BLaER1 treated with 17β-estradiol and CSF1 and Interleukin-3, amounts not matched to agents 10 nM and 100 nM (cell line): ENCODE results near the gene TNS1.
A peak's percentile ranks its signal among the peaks of the same experiment; 100 is the strongest.
"Not testable (repeated sequence)": the region's sequence is repeated elsewhere in the genome, so short reads cannot be mapped to it uniquely, and the experiment has no call there.

Source experiments
- H3K27ac ChIP-seq, 11 experiments: shearing (Covaris generic); formaldehyde crosslinking; 2 replicates each; pipeline ENCODE4 v1.8.1; 2022
- H3K27me3 ChIP-seq, 11 experiments: shearing (Covaris generic); formaldehyde crosslinking; 2 replicates each; pipeline ENCODE4 v1.8.1; 2022
- H3K36me3 ChIP-seq, 11 experiments: shearing (Covaris generic); formaldehyde crosslinking; 2 replicates each; pipeline ENCODE4 v1.8.1; 2022
- H3K4me1 ChIP-seq, 10 experiments: shearing (Covaris generic); formaldehyde crosslinking; 2 replicates each; pipeline ENCODE4 v1.8.1; 2022
- H3K4me2 ChIP-seq, 11 experiments: shearing (Covaris generic); formaldehyde crosslinking; 2 replicates each; pipeline ENCODE4 v1.8.1; 2022
- H3K4me3 ChIP-seq, 10 experiments: shearing (Covaris generic); formaldehyde crosslinking; 2 replicates each; pipeline ENCODE4 v1.8.1; 2022
- H3K9ac ChIP-seq, 11 experiments: shearing (Covaris generic); formaldehyde crosslinking; 2 replicates each; pipeline ENCODE4 v1.8.1; 2022
- H3K9me3 ChIP-seq, 11 experiments: shearing (Covaris generic); formaldehyde crosslinking; replicated peaks in 1 of 11; 2 replicates each; pipeline ENCODE4 v1.8.1; 2022
- H4K20me1 ChIP-seq, 11 experiments: shearing (Covaris generic); formaldehyde crosslinking; 2 replicates each; pipeline ENCODE4 v1.8.1; 2022
- Cebpa-rat ChIP-seq, 11 experiments: shearing (Covaris generic); IDR thresholded peaks; 2 replicates each; pipeline ENCODE4 v1.8.1; 2022

The TNS1 gene

GRCh38 chr2:217820091-217820819 is 182.5 kb downstream of the TNS1 start:
- no peaks in the 10 kb centered on the region for H3K9me3 ChIP-seq
- no peak overlapping the region for H3K27ac ChIP-seq

GRCh38 chr2:217818293-217818850 is 184.4 kb downstream of the TNS1 start:
- Histone ChIP-seq H3K4me2 (no peak overlapping the region), H4K20me1 (peaks cover 0 to 75% (median 0%) of the 10 kb centered on the region in 11 experiments; a peak in 3 of 22 replicates), H3K4me3 (no peak overlapping the region), H3K27me3 (no peaks in the 10 kb centered on the region), H3K36me3 (peaks cover 12 to 72% (median 43%) of the 10 kb centered on the region in 11 experiments; a peak in 18 of 22 replicates), H3K27ac (no peak overlapping the region), H3K9ac (no peak overlapping the region), H3K4me1 (peaks cover 19 to 39% (median 26%) of the 10 kb centered on the region in 10 experiments), H3K9me3 (no peaks in the 10 kb centered on the region)
- no peak for TF ChIP-seq Cebpa-rat (IDR thresholded peaks at IDR 0.05)

More at GRCh38 chr2:217820091-217820819, 182.5 kb downstream of the TNS1 start:
- peaks cover 19 to 39% (median 24%) of the 10 kb centered on the region in 10 experiments for H3K4me1 ChIP-seq
- peaks cover 0 to 53% (median 24%) of the 10 kb centered on the region in 11 experiments; a peak in 15 of 22 replicates for H3K36me3 ChIP-seq
- TF ChIP-seq Cebpa-rat (IDR thresholded peaks at IDR 0.05), result no peak
- H3K27me3 ChIP-seq, result no peaks in the 10 kb centered on the region
- H3K4me3 ChIP-seq, result no peak overlapping the region
- no peak overlapping the region; a peak in 1 of 22 replicates for H3K9ac ChIP-seq
- H4K20me1 ChIP-seq, result peaks cover 0 to 83% (median 0%) of the 10 kb centered on the region in 11 experiments; a peak in 4 of 22 replicates
- H3K4me2 ChIP-seq, result peak overlapping the region in 3 of 11 experiments; percentile 32 to 70 (median 53); a peak in 5 of 22 replicates

- TF ChIP-seq Cebpa-rat (IDR thresholded peaks at IDR 0.05), result no peak
Observed at GRCh38 chr2:217817466-217818292, 185.1 kb downstream of the TNS1 start.

GRCh38 chr2:217816396-217816869 is 186.4 kb downstream of the TNS1 start:
- Histone ChIP-seq H3K27me3 (no peaks in the 10 kb centered on the region), H3K9ac (peak overlapping the region in 8 of 11 experiments; percentile 5 to 58 (median 26); a peak in 13 of 22 replicates), H3K4me3 (no peak overlapping the region), H3K27ac (peak overlapping the region in 7 of 11 experiments; percentile 25 to 51 (median 43); a peak in 12 of 22 replicates), H3K4me2 (peak overlapping the region; percentile 71 to 86 (median 81)), H4K20me1 (peaks cover 0 to 64% (median 0%) of the 10 kb centered on the region in 11 experiments; a peak in 3 of 22 replicates), H3K36me3 (peaks cover 29 to 89% (median 63%) of the 10 kb centered on the region in 11 experiments; a peak in 21 of 22 replicates), H3K9me3 (no peaks in the 10 kb centered on the region), H3K4me1 (peaks cover 19 to 39% (median 26%) of the 10 kb centered on the region in 10 experiments)
- no peak for TF ChIP-seq Cebpa-rat (IDR thresholded peaks at IDR 0.05)

More at GRCh38 chr2:217817466-217818292, 185.1 kb downstream of the TNS1 start:
- peak overlapping the region in 2 of 11 experiments; percentile 78 to 83; a peak in 3 of 22 replicates for H3K4me2 ChIP-seq
- H3K4me1 ChIP-seq, result peaks cover 19 to 39% (median 26%) of the 10 kb centered on the region in 10 experiments
- no peaks in the 10 kb centered on the region for H3K9me3 ChIP-seq
- H3K4me3 ChIP-seq, result no peak overlapping the region
- H3K9ac ChIP-seq, result no peak overlapping the region
- peaks cover 19 to 79% (median 50%) of the 10 kb centered on the region in 11 experiments; a peak in 19 of 22 replicates for H3K36me3 ChIP-seq
- H4K20me1 ChIP-seq, result peaks cover 0 to 71% (median 0%) of the 10 kb centered on the region in 11 experiments; a peak in 3 of 22 replicates
- H3K27ac ChIP-seq, result no peak overlapping the region
- no peaks in the 10 kb centered on the region for H3K27me3 ChIP-seq

GRCh38 chr2:217813828-217814227 is 189.0 kb downstream of the TNS1 start:
- Histone ChIP-seq H4K20me1 (peaks cover 0 to 46% (median 0%) of the 10 kb centered on the region in 11 experiments; a peak in 2 of 22 replicates), H3K4me2 (no peak overlapping the region), H3K4me1 (peaks cover 19 to 24% (median 21%) of the 10 kb centered on the region in 10 experiments), H3K4me3 (no peak overlapping the region), H3K9ac (no peak overlapping the region), H3K9me3 (no peaks in the 10 kb centered on the region), H3K36me3 (peaks cover 41 to 93% (median 78%) of the 10 kb centered on the region in 11 experiments; a peak in 21 of 22 replicates), H3K27me3 (no peaks in the 10 kb centered on the region), H3K27ac (no peak overlapping the region)
- TF ChIP-seq Cebpa-rat (IDR thresholded peaks at IDR 0.05), result no peak

- Histone ChIP-seq H3K9me3 (no peaks in the 10 kb centered on the region), H3K4me1 (peaks cover 19 to 24% (median 21%) of the 10 kb centered on the region in 10 experiments), H3K27ac (no peak overlapping the region), H3K4me2 (no peak overlapping the region), H3K27me3 (no peaks in the 10 kb centered on the region), H3K9ac (no peak overlapping the region), H3K4me3 (no peak overlapping the region), H4K20me1 (peaks cover 0 to 46% (median 0%) of the 10 kb centered on the region in 11 experiments; a peak in 2 of 22 replicates), H3K36me3 (peaks cover 38 to 88% (median 76%) of the 10 kb centered on the region in 11 experiments; a peak in 21 of 22 replicates)
- no peak for TF ChIP-seq Cebpa-rat (IDR thresholded peaks at IDR 0.05)
Observed at GRCh38 chr2:217812170-217812569, 190.6 kb downstream of the TNS1 start.

- TF ChIP-seq Cebpa-rat (IDR thresholded peaks at IDR 0.05), result no peak
- H3K4me1 ChIP-seq, result peaks cover 0 to 13% (median 4%) of the 10 kb centered on the region in 10 experiments; a peak in 10 of 20 replicates
- no peaks in the 10 kb centered on the region for H3K9me3 ChIP-seq
- H3K27me3 ChIP-seq, result no peaks in the 10 kb centered on the region
- no peak overlapping the region for H3K27ac ChIP-seq
- no peak overlapping the region for H3K9ac ChIP-seq
- peaks cover 0 to 47% (median 0%) of the 10 kb centered on the region in 11 experiments; a peak in 2 of 22 replicates for H4K20me1 ChIP-seq
- H3K4me2 ChIP-seq, result no peak overlapping the region
- no peak overlapping the region for H3K4me3 ChIP-seq
- H3K36me3 ChIP-seq, result peaks cover 36 to 82% (median 73%) of the 10 kb centered on the region in 11 experiments; a peak in 21 of 22 replicates
Observed at GRCh38 chr2:217810260-217810659, 192.5 kb downstream of the TNS1 start.

GRCh38 chr2:217809736-217810135 is 193.1 kb downstream of the TNS1 start:
- Histone ChIP-seq H4K20me1 (peaks cover 0 to 47% (median 0%) of the 10 kb centered on the region in 11 experiments; a peak in 2 of 22 replicates), H3K4me1 (peaks cover 0 to 13% (median 2%) of the 10 kb centered on the region in 10 experiments; a peak in 5 of 20 replicates), H3K9ac (no peak overlapping the region), H3K27me3 (no peaks in the 10 kb centered on the region), H3K27ac (no peak overlapping the region), H3K4me3 (no peak overlapping the region), H3K36me3 (peaks cover 34 to 79% (median 68%) of the 10 kb centered on the region in 11 experiments; a peak in 21 of 22 replicates), H3K9me3 (no peaks in the 10 kb centered on the region), H3K4me2 (no peak overlapping the region)
- no peak for TF ChIP-seq Cebpa-rat (IDR thresholded peaks at IDR 0.05)

GRCh38 chr2:217808967-217809366 is 193.8 kb downstream of the TNS1 start:
- Histone ChIP-seq H3K4me1 (peaks cover 0 to 13% (median 2%) of the 10 kb centered on the region in 10 experiments; a peak in 5 of 20 replicates), H4K20me1 (peaks cover 0 to 47% (median 0%) of the 10 kb centered on the region in 11 experiments; a peak in 4 of 22 replicates), H3K36me3 (peaks cover 30 to 78% (median 61%) of the 10 kb centered on the region in 11 experiments; a peak in 21 of 22 replicates)
- H3K9ac ChIP-seq, H3K4me2 ChIP-seq, H3K27me3 ChIP-seq, H3K4me3 ChIP-seq, H3K9me3 ChIP-seq, H3K27ac ChIP-seq: not testable (repeated sequence)
